KG1 (cell line): ENCODE data around the gene NDUFV1.
"Not testable (repeated sequence)": the region's sequence is repeated elsewhere in the genome, so short reads cannot be mapped to it uniquely, and the experiment has no call there.

Experiments
- DNase-seq: peaks from one replicate; lab custom pipeline; 2025; lab: John Stamatoyannopoulos, UW

NDUFV1 gene

DNA sequence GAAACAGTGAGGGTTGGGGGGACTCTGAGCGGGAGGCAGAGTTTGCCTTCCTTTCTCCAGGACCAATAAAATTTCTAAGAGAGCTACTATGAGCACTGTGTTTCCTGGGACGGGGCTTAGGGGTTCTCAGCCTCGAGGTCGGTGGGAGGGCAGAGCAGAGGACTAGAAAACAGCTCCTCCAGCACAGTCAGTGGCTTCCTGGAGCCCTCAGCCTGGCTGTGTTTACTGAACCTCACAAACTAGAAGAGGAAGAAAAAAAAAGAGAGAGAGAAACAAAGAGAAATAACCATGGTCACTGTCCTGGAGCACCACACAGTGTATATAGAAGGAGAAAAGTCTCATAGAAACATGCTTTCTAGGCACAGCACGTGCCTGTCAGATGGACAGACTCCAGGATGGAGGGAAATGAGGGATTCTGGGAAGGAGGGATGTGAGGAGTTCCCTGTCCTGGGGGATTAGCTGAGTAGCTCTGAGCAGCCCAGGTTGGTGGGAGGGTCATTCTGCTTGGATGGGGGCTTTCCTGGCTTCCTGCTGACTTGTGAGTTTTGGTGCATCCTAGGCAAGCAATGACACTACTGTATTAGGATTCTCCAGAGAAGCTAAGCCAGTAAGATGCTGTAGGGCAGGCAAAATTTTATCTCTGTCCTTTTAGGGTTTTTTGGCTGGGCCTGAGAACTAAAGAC lies 20.0 kb upstream of the NDUFV1 start:
- no peak for DNase-seq

DNA sequence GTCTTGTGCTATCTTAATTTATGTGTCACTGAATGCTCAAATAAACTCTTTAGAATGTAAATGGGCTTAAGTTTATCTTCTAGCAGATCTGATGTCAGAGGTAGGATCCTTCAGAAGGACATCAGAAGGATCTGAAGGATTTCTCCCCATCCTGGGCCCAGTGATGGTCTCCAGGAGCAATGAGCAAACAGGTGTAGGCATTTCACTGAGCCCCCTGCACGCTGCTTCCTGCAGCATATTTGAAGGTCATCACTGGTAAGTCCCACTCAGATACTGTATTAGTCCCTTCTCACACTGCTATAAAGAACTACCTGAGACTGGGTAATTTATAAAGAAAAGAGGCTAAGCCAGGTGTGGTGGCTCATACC lies 18.6 kb upstream of the NDUFV1 start:
- no peak for DNase-seq

DNA sequence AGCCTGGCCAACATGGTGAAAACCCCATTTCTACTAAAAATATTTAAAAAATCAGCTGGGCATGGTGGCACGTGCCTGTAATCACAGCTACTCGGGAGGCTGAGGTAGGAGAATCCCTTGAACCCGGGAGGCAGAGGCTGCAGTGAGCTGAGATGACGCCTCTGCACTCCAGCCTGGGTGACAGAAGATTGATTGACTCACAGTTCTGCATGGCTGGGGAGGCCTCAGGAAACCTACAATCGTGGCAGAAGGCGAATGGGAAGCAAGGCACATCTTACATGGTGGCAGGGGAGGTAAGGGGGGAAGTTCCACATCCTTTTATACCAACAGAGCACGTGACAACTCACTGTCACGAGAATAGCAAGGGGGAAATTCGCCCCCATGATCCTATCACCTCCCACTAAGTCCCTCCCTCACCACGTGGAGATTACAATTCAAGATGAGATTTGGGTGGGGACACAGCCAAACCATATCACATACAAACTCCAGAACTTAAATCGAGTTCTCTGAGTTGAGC lies 17.8 kb upstream of the NDUFV1 start:
- DNase-seq, result not testable (repeated sequence)

DNA sequence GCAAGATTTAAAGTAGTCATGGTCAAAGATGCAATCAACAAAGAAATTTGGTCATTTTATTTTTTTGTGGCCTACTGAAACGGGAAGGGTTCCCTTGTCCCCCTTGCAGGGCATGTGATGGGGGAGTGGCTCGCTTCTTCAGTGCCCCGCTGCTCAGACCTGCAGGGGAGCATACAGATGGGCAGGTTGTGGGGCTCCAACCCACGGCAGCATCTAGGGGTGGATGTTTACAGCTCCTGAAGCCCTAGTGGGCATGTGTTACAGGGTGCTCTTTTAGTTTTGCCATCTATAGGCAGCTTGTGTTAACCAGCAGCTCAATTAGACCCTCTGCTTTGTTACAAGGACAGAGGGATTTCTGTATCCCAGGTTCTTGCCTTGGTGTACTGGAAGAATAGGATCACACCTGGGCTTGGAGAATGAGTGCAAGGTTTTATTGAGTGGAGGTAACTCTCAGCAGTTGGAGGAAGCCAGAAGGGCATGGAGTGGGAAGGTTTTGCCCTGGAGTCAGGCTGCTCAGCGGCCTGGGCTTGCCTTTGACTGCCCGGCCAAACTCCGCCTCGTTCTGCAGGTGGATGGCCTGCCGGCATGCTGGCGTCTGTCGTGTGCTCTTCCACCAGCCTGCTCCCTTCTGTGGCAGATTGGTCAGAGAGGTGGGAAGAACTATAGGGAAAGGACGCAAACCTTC lies 13.7 kb upstream of the NDUFV1 start:
- no peak for DNase-seq

DNA sequence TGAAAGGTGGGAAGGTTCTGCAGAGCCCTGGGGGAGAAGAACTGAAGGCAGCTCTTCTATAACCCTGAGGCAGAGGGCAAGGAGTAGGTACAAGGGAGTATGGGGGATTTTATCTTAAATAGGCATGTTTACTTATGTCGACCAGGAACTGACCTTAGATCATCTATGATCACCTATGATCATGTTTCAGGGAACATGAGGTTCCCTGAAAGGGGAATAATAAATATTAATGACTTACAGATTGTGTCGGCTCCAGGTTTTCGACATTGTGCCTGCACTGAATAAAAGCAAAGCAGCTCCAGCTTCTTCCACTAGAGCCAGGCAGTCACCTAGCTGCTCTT lies 13.2 kb upstream of the NDUFV1 start:
- DNase-seq, result no peak

DNA sequence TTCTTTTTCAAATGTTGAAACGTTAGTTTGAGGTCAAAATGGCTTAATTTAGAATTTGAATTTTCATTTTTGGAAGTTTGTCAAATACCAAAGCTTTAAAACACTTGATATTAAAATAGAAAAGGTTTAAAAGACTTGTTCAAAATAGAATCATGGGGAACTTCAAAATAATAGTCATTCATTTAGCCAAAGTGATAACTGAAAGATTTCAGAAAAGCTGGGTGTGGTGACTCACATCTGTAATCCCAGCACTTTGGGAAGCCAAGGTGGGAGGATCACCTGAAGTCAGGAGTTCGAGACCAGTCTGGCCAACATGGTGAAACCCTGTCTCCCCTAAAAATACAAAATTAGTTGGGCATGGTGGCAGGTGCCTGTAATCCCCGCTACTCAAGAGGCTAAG lies 12.3 kb upstream of the NDUFV1 start:
- no peak for DNase-seq

DNA sequence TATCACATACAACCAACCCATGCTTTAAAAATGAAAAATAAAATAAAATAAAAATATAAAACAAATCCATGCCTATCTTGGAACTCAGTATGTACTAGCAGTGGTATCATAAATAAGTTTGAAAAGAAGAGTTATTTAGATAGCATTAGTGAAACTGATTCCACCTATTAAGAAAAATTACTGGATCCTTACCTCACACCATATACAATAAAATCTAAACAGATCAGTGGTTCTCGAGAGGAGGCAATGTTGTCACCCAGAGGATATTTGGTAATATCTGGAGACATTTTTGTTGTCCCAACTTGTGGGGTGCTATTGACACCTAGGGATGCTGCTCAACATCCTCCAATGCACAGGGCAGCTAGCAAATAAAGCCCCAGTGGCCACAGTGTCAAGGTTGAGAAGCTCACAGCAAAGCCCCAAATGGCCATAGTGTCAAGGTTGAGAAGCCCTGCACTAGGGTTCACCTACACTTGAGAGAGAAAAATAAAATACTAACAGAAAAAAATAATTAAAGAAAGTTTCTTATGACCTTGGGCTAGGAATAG lies 9.9 kb upstream of the NDUFV1 start:
- no peak for DNase-seq

DNA sequence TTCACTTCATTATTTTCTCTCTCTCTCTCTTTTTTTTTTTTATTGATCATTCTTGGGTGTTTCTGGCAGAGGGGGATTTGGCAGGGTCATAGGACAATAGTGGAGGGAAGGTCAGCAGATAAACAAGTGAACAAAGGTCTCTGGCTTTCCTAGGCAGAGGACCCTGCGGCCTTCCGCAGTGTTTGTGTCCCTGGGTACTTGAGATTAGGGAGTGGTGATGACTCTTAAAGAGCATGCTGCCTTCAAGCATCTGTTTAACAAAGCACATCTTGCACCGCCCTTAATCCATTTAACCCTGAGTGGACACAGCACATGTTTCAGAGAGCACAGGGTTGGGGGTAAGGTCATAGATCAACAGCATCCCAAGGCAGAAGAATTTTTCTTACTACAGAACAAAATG lies 9.3 kb upstream of the NDUFV1 start:
- not testable (repeated sequence) for DNase-seq

DNA sequence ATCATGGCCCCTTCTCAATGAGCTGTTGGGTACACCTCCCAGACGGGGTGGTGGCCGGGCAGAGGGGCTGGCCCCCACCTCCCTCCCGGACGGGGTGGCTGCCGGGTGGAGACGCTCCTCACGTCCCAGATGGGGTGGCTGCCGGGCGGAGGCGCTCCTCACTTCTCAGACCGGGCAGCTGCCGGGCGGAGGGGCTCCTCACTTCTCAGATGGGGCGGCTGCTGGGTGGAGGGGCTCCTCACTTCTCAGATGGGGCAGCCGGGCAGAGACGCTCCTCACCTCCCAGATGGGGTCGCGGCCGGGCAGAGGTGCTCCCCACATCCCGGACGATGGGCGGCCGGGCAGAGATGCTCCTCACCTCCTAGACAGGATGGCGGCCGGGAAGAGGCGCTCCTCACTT lies 8.8 kb upstream of the NDUFV1 start:
- DNase-seq, result not testable (repeated sequence)

DNA sequence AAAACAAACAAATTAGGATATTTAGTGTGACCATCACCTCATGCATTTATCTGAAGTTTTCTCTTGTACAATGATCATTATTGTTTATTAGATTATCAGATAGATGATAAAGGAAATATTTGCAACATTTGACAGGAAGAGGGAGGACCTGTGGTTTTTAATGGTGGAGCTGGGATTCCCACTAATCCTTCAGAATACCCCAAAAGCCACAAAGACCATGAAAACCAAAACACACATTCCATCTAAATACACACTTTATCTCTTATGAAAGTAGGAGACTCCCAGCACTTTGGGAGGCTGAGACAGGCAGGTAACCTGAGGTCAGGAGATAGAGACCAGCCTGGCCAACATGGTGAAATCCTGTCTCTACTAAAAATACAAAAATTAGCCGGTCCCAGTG lies 7.6 kb upstream of the NDUFV1 start:
- no peak for DNase-seq

DNA sequence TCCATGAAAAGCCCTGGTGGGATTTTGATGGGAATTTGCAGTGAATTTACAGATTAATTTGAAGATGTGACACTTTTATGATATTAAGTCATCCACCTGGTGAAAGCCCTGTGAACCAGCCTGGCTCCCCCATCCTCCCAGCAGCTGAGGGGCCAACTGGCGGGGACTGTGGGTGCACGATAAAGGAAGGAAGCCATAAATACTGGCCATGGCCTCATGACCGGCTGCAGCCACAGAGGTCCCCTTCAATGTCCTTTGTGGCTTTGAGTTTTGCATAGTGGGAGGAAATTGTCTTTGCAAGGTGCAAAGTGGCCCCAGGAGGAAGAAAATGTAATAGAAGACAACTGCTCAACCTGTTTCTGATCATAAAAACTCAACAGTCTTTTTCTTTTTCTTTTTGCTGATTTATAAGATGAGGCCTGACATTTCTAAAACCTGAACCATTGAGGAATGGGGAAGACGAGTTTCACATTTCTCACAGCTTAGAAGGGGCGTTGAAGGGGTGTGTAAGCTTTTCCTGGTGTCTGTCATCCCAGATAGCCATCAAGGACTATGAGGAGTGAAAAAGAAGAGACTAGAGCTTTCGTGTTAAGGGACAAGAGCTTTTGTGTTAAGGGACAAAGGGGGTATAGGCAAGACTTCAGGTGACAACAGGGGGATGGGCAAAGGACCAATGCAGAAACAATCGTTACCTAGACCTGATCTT lies 6.3 kb upstream of the NDUFV1 start:
- peak; percentile 80 for DNase-seq

DNA sequence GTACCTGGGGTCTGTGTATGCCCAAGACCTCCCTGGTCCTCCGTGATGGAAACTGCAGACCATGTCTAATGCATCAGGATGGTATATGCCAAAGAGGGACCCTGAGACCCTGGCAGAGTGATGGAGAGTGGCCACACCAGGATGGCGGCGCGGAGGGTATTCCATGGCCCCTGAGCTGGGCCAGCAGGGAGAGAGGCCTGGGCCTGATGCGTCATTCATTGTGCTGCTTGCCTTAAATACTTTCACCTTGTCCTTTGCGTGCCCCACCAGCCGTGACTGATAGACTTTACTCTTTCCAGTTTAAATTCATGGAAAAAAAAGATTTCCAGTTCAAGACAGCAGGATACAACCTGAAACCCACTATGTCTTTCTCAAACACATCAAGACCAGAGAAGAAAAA lies 5.6 kb upstream of the NDUFV1 start:
- no peak for DNase-seq

DNA sequence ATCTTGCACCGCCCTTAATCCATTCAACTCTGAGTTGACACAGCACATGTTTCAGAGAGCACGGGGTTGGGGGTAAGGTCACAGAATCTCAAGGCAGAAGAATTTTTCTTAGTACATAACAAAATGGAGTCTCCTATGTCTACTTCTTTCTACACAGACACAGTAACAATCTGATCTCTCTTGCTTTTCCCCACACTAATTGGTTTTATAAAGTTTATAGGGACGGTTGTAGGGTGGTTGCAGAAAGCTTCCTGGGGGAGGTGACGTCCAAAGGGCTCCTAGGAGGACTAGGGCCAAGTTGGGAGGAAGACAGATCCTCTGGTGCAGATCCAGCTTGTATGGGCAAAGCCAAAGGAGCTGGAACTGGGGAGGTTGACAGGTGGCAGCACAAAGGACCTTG lies 2.6 kb upstream of the NDUFV1 start:
- DNase-seq, result not testable (repeated sequence)

DNA sequence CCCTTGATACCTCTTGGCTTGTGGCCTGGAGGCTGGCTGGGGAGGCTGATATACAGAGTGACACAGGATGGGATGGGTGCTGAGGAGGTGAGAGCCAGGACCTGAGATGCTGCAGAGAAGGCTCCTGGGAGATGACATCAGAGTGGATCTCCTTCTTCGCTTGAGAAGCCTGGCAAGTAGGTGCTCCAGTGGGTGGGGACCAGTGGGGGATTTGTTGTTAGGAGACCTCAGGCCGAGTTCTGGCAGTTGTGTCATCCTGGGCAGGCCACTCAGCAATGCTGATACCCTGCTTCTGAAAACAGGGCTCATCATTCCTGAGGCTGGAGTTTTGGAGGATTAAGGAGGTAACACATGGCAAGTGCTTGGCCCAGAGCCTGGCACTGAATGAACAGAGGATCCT lies 1.9 kb upstream of the NDUFV1 start:
- no peak for DNase-seq

DNA sequence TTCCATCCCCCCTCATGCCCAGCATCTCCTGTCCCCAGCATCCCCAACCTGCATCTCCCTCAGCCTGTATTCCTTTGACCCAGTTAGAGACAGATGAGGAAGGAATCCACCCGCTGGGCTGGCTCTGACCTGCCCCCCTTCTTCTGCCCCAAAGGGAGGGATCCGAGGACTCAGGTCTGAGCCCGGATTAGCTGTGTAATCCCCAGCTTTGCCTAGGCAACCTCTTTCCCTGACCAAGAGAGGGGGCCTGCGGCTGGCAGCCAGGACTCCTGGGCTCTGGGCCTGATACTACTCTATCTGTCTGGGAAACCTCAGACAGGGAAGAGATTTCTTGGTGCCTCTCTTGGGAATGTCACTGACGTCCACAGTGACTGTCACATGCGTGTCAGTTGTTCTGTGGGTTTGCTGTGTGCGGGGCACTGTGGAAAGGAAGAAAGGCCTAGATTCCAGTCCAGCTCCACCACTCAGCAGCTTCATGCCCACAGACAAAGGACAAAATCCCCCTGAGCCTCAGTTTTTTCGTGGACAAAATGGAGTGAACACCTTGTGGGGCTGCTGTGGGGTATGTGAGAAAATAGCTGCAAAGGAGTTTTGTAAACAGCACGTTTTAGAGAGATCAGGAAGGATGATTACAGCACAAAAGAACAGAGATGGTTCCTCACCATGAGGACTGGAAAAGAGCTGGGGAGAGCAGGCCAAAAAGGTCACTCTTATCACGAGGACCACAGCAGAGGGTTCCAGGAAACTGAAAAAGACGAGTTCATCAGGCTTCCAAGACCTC lies 1.3 kb upstream of the NDUFV1 start:
- DNase-seq, result no peak

DNA sequence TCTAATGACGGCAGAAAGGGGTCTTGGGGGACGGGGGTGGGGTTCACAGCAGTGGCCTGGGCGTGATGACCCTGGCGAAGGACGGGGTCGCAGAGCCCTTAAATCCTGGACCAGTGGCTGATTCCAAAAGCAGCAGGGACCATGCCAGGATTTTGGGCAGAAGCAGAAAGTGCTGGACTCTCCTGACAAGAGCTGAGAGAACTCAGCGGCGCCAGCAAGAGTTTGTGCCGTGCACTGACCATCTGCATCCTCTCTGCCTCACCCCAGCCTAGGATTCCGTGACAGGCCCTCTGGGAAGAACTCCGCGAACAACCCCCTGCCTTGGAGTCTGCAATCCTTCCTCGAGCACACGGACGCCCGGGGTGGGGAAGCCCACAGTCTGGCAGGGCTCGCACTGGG lies 644 bp upstream of the NDUFV1 start:
- DNase-seq, result no peak

DNA sequence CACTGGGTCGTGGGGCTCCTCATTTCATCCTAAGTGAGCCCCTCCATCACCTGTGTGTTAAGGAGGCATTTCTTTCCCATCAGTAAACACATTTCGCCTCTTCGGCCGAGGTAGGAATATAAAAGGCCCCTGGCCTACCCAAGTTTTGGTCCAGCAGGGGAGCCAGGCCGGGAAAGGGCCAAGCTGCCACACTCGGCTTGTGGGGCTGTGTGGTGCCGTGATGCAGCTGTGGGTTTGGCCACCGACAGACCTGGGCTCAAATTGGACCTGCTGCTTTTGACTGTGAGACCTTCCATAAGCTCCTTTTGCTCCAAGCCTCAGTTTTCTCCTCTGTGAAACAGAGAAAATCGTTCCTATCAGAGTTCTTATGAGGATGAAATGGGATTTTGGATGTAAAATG lies 771 bp downstream of the NDUFV1 start:
- DNase-seq, result no peak

DNA sequence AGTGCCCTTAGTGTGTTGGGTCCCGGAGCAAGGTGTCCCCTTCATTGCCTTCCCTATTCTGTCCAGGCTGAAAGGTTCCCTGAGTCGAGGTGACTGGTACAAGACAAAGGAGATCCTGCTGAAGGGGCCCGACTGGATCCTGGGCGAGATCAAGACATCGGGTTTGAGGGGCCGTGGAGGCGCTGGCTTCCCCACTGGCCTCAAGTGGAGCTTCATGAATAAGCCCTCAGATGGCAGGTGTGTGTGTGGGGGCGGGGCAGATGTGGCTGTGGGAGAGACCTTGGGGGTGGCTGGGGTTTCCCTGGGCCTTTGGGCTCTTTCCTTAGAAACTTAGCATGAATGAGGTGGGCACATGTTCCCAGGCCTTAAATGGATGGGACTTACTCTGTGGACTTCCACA lies 1.8 kb downstream of the NDUFV1 start:
- no peak for DNase-seq

DNA sequence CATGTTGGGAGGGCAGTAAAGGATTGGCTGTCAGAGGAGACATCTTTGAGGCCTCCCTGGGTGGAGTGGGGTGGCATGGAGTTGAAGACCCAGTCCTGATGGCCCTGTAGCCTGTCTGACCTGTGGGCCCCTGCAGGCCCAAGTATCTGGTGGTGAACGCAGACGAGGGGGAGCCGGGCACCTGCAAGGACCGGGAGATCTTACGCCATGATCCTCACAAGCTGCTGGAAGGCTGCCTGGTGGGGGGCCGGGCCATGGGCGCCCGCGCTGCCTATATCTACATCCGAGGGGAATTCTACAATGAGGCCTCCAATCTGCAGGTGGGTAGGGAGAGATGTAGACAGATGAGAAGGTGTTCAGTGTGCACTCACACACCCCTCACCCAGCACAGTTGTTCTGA lies 2.6 kb downstream of the NDUFV1 start:
- DNase-seq, result no peak

DNA sequence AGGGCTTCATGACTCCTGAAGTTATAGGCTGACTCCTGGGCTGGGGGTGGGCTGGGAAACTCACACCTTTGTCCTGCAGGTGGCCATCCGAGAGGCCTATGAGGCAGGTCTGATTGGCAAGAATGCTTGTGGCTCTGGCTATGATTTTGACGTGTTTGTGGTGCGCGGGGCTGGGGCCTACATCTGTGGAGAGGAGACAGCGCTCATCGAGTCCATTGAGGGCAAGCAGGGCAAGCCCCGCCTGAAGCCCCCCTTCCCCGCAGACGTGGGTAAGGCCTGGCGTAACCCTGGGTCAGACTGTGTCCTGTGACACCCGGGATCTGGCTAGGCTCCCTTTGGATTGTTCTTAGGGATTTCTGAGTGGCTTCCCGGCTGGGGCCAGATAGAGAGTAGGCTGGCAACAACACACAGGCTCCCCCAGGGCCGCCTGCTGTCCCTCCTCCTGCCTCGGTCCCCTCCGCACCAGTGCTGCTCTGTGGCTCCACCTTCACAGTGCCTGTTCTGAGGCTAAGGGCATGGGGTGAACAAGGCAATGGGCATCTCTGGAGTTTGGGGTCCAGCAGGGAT lies 3.6 kb downstream of the NDUFV1 start:
- DNase-seq, result no peak

DNA sequence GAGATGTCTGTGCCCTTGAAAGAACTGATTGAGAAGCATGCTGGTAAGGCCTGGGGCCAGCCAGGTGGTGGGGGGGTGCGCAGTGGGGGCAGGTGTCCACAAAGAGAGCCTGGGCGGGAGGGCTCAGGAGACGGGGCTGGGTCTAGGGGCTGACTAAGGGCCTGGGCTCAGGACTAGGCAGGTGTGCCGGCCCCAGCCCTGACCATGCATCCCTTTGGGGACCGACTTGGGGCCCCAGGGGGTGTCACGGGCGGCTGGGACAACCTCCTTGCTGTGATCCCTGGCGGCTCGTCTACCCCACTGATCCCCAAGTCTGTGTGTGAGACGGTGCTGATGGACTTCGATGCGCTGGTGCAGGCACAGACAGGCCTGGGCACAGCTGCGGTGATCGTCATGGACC lies 4.4 kb downstream of the NDUFV1 start:
- no peak for DNase-seq
